PC-3 (cell line): Measurements from ENCODE around the gene TMTC2.

Experiments used
- CTCF ChIP-seq: fragments of 300-600 bp; sonication (generic); conservative IDR thresholded peaks from 2 replicates; pipeline ENCODE4 v1.5.1; 2017; ENCODE audit warnings: antibody characterized with exemption, low read depth, mild to moderate bottlenecking, low read length
- EZH2 ChIP-seq: fragments of 300-600 bp; sonication (generic); IDR thresholded peaks from one replicate; pipeline ENCODE4 v1.6.1; 2017; ENCODE audit warnings: antibody characterized with exemption, mild to moderate bottlenecking, low read length; ENCODE audit not compliant: unreplicated experiment
- EZH2phosphoT487 ChIP-seq: fragments of 300-600 bp; sonication (generic); IDR thresholded peaks from 2 replicates; pipeline ENCODE4 v1.6.1; 2018; ENCODE audit warnings: mild to moderate bottlenecking, antibody characterized with exemption, low read length, borderline replicate concordance

GRCh38 chr12:82807132-82807737, 120.5 kb downstream of the TMTC2 start:
- TF ChIP-seq EZH2 (no peak), CTCF (no peak), EZH2phosphoT487 (no peak)
